Large intestine (tissue), 3 donors: ENCODE data around the gene CTSH. TPM values are rescaled to one million over a fixed set of nuclear protein-coding genes. Genes with fewer than 3 reads are reported as not detected.

Source experiments
- DNase-seq, 2 donors: peaks; one replicate each; pipeline versions ENCODE4 v3.0.0 to v3.0.0-alpha.2; 2013
- H3K27ac ChIP-seq: one replicate; pipeline ENCODE4 v1.5.1; 2013; ENCODE audit warnings: low read length
- H3K27me3 ChIP-seq: 2 replicates; pipeline ENCODE4 v1.6.1; 2013; ENCODE audit warnings: low read length; ENCODE audit not compliant: control insufficient read depth, insufficient read depth
- H3K36me3 ChIP-seq: 2 replicates; pipeline ENCODE4 v1.6.1; 2013; ENCODE audit warnings: low read length; ENCODE audit not compliant: control insufficient read depth, insufficient read depth
- H3K4me1 ChIP-seq: one replicate; pipeline ENCODE4 v1.6.1; 2013; ENCODE audit warnings: low read length; ENCODE audit not compliant: control insufficient read depth, insufficient read depth
- H3K4me3 ChIP-seq: one replicate; pipeline ENCODE4 v1.5.1; 2013; ENCODE audit warnings: low read length
- H3K9me3 ChIP-seq: one replicate; pipeline ENCODE4 v1.6.1; 2013; ENCODE audit warnings: mild to moderate bottlenecking, low read depth, low read length, moderate library complexity; ENCODE audit not compliant: control insufficient read depth
- WGBS: methylation state at CpG from one replicate; pipeline ENCODE4 v1.1.5; 2013; ENCODE audit warnings: low lambda C conversion rate; ENCODE audit not compliant: insufficient coverage; 5-methylcytosine and 5-hydroxymethylcytosine counted together
- polyA plus RNA-seq: library from polyadenylated mRNA; unstranded; fragments of 120-200 nt; gene quantifications from one replicate; pipeline ENCODE4 v1.2.1, GENCODE V29; 2013

CTSH gene
- polyA plus RNA-seq, 1 donor = 340 TPM

DNA sequence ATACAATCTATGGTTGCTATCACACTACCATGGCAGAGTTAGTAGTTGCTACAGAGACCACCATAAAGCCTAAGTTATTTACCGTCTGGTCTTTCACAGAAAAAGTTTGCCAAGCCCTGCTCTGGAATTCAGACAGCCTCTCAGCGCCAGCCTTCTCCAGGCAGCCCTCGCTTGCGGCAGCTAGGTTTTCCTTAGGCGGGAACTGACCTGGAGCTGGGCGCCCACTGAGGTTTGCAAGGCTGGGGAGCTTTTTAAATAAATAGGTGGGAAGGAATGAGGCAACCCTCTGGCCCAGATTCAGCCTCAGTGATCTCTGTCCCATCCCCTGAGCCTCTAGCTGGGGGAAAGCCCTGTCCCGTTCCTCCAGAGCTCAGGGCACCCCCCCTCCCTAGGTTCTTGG is 1.2 kb downstream of the CTSH start:
- Histone ChIP-seq H3K27me3 (peaks cover 5% of the 10 kb centered on the region), H3K27ac (peak overlapping the region; percentile 76), H3K9me3 (no peaks in the 10 kb centered on the region), H3K36me3 (no peaks in the 10 kb centered on the region), H3K4me1 (no peaks in the 10 kb centered on the region), H3K4me3 (peak overlapping the region; percentile 88)
- no CpG with 5 or more reads among the region's 7 CpGs for WGBS
- DNase-seq = peak; percentile 37 to 61

DNA sequence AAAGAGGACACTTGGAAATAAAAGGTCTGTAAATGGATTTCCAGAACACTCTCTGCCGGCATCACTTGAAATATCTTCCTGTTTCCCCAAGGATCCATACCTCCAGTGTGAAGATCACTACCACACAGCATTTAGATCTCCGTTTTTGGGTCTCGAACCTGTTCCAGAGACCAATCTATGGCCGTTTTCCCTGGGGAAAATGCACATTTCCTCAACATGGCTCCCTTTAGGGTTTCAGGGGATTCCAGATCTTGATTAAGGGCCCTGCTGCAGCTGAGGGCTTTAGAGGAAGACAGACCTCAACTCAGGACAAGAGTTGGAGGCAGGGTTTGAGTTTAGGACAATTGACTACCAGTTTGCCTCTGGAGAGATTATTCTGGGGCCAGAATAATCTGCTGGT is 2.1 kb downstream of the CTSH start:
- Histone ChIP-seq H3K27ac (no peak overlapping the region), H3K9me3 (no peaks in the 10 kb centered on the region), H3K4me1 (no peaks in the 10 kb centered on the region), H3K27me3 (peaks cover 5% of the 10 kb centered on the region), H3K36me3 (no peaks in the 10 kb centered on the region), H3K4me3 (no peak overlapping the region)
- no peak for DNase-seq
- no CpG with 5 or more reads among the region's 4 CpGs for WGBS

DNA sequence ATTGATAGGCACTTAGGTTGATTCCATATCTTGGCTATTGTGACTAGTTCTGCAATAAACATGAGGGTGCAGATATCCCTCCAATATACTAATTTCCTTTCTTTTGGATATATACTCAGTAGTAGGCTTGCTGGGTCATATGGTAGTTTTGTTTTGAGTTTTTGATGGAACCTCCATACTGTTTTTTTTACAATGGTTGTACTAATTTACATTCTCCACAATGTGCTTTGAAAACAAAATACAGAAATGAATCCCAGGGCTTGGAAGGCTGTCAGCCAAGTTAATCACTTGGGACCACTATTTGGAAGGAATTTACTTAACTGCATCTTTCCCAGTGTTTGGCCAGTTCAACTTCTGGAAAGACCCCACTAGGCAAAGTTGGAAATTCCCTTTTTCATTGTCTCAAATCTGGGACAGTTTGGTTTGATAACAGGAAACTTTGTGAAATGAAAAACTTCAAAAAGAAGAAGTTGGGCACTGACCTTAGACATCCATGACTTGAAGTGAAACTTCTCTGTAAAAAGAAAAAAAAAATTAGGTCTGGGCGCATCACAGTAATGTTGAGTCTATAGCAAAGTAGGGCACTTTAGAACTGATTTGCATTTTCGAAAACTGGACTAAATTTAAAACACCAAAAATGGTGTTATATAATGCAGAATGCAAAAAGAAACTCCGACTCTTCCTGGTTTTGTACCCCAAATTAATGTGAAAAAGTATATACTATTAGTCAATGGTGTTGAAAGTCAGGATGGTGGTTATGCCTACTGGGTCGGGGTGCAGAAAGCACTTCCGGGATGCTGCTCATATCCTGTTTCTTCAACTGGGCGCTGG is 6.0 kb downstream of the CTSH start:
- no peak overlapping the region for H3K27ac ChIP-seq
- no peaks in the 10 kb centered on the region for H3K27me3 ChIP-seq
- H3K36me3 ChIP-seq = peaks cover 19% of the 10 kb centered on the region
- WGBS = 93% methylated on average over 2 of the region's 6 CpGs
- no peak overlapping the region for H3K4me3 ChIP-seq
- DNase-seq = no peak
- no peaks in the 10 kb centered on the region for H3K4me1 ChIP-seq
- no peaks in the 10 kb centered on the region for H3K9me3 ChIP-seq

DNA sequence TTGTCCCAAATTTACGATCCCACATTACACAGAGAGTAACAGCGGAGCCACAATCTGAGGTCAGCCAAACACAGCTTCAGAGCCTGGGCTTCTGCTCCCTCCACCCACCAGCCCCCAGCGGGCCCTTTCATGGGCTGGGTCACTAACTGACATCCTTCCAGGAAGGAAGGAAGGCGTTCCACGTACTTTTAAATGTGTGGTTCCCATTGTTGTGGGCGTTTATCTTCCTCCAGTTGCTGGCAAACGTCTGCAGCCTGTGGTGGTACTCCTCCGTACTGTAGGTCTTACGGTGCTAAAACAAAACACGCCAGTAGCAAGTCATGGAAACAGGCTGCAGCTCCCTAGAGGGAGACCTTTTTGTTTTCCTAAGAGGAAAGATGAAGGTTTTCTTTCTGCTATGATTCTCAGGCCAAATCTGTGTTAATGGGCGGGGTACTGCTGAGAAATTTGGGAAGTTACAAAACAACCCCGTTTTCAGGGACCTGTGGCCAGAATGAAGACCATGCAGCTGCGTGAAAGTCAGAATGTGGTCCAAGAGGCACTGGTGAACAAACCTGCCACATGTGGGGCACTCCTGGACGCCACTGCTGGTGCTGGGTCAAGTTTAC is 7.6 kb downstream of the CTSH start:
- Histone ChIP-seq H3K27ac (no peak overlapping the region), H3K4me3 (no peak overlapping the region), H3K4me1 (no peaks in the 10 kb centered on the region)

DNA sequence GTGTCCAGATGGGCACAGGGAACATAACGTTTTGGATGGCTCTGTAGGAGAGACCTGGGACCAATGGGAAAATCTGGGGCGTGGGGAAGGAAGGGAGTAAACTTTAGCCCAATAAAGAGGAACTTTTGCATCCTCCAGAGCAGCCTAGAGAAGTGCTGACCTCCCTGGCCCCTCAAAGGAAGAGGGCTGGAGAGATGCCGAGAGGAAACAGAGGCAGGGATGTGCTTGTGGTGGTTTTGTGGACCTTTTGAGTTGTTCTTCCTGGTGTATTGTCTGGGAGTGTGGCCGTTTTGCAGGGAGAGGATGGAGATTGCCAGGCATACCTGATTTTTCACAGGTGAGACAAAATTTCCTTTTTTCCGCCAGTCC is 10.2 kb downstream of the CTSH start:
- Histone ChIP-seq H3K27ac (no peak overlapping the region), H3K36me3 (peaks cover 43% of the 10 kb centered on the region), H3K9me3 (no peaks in the 10 kb centered on the region), H3K4me3 (no peak overlapping the region), H3K4me1 (no peaks in the 10 kb centered on the region), H3K27me3 (no peaks in the 10 kb centered on the region)
- DNase-seq = no peak
- WGBS = no CpG with 5 or more reads among the region's 5 CpGs

More for the DNA sequence above, 7.6 kb downstream of the CTSH start:
- H3K36me3 ChIP-seq = peaks cover 26% of the 10 kb centered on the region
- no peaks in the 10 kb centered on the region for H3K9me3 ChIP-seq
- DNase-seq = no peak
- WGBS = no CpG with 5 or more reads among the region's 14 CpGs
- H3K27me3 ChIP-seq = no peaks in the 10 kb centered on the region

DNA sequence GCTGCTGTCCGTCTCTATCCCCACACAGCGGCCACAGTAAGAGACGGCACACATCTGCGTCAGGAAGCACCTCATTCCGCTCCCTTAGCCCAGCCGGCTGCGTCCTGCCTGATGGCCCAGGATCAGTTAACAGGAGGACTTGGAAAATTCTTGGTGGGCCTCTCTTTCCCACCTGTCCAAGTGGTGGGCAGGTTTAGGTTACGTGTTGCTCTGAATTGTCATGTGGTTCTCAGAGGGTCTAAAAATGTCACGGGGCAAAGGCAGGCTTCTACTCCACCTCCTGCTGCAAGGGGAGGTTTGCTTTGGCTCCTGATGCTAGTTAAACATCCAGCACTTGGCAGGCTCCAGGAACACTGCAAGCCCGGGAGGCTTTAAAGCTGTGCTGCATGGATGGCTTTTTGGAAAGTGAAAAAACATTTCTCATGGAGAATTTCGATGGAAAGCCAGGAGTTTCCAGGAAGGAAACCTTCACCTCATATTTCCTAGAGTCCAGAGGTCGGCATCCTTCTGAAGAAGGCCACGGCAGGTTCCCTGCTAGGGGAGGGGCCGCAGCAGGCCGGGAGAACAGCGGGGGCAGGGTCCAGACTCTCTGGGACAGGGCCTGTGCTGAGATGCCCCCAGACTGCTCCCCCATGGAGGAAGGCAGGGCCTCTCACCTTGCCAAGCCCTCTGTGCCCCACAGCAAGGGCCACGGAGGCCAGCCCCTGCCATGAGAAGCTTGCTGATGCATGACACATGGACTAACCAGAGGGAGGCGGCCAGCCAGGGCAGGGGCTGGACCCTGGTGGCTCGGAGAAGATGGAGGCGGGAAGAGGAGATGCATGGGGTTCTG is 10.8 kb downstream of the CTSH start:
- WGBS = no CpG with 5 or more reads among the region's 20 CpGs
- Histone ChIP-seq H3K4me3 (no peak overlapping the region), H3K36me3 (peaks cover 46% of the 10 kb centered on the region), H3K27me3 (no peaks in the 10 kb centered on the region), H3K27ac (no peak overlapping the region), H3K4me1 (no peaks in the 10 kb centered on the region), H3K9me3 (no peaks in the 10 kb centered on the region)
- DNase-seq = peak in 1 of 2 donors; percentile 55

DNA sequence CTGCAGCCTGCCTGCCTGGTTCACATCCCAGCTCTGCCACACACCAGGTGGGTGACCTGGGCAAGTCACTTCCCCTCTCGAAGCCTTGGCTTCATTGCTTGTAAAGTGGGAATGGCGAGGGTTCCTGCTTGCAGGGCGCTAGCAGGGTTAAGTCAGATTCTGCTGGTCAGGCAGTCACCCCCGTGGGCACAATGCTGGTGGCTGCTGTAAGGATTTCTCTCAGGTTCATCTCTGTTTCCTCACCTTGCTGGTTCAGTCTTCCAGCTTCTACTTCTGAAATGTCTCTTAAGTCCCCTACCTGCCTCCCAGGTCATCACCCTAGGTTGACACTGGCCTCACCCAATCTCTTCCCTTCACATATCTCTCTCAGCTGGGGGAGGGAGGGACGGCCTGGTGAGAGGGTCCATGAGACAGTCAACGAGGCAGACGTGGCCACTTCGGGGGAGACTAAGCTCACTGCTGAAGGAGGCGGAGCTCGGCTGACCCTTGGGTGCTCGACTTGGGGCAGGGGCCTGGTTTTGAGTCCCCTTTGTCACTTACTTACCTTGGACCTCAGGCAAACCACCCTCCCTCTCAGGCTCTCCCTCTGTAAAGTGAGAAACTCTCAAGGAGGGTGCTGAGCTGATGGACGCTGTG is 11.5 kb downstream of the CTSH start:
- H3K36me3 ChIP-seq = peaks cover 51% of the 10 kb centered on the region
- no peaks in the 10 kb centered on the region for H3K27me3 ChIP-seq
- no CpG with 5 or more reads among the region's 12 CpGs for WGBS
- DNase-seq = no peak
- no peaks in the 10 kb centered on the region for H3K9me3 ChIP-seq
- no peak overlapping the region for H3K27ac ChIP-seq
- no peaks in the 10 kb centered on the region for H3K4me1 ChIP-seq
- H3K4me3 ChIP-seq = no peak overlapping the region

DNA sequence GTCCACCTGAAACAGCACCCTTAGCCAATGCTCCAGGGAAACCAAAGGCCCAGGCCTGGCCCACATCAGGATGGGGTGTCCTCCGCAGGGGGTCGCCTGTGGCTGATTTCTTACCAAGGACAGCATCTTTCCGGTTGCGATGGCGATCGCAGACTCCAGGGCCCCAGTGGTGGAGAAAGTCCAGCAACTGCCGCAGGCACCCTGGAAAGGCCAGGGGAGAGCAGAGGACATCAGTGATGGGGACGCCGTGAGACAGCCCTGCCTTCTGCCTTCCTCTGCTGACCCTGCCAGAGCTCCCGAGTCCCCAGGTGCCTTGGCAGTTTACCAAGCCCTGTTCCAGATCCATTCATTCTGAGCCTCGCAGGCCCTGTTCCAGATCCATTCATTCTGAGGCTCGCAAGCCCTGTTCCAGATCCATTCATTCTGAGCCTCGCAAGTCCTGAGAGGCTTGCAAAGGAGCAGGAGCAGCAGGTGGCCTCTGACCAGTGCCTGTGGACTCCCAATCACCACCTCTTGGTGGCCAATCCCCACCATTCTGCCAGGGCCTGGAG is 12.5 kb downstream of the CTSH start:
- no peak for DNase-seq
- Histone ChIP-seq H3K27me3 (no peaks in the 10 kb centered on the region), H3K4me1 (no peaks in the 10 kb centered on the region), H3K4me3 (no peak overlapping the region), H3K36me3 (peaks cover 56% of the 10 kb centered on the region), H3K9me3 (no peaks in the 10 kb centered on the region), H3K27ac (no peak overlapping the region)
- no CpG with 5 or more reads among the region's 13 CpGs for WGBS

DNA sequence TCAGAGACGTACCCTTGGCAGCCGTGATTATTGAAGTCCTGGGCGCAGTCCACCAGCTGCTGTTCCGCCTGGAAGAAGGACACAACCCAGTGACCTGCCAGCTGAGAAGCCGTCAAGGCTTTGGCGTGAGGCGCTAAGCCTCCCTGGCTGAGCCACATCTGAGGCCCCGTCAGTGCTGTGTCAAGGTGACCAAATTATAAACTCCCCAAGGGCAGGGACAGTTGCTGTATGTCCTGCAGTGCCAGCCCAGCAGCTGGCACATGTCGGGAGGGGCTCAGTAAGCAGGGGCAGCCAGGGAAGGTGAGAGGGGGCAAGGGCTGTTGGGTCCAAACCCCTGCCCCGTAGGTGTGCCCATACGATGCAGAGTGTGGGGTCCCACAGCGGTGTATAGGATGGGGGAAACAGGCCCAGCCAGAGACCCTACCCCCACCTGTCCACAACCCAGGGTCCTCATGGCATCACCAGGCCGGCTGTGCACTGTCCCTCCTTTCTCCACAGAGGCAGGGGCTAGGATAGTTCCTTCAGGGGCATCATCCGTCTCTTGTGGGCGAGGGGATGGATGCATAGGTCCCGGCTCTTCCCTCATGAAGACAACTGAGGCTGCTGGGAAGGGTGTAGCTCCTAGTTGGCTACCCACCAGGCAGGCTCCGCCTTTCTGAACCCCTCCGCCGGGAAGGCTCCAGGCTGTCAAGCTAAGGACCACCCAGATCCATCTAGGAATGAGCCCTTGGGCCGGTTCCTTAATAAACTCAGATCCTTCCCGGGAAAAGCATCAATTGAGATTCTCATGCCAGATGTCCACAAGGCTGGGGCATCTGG is 13.2 kb downstream of the CTSH start:
- H3K27me3 ChIP-seq = no peaks in the 10 kb centered on the region
- H3K36me3 ChIP-seq = peaks cover 58% of the 10 kb centered on the region
- H3K4me1 ChIP-seq = no peaks in the 10 kb centered on the region
- H3K9me3 ChIP-seq = no peaks in the 10 kb centered on the region
- DNase-seq = no peak
- H3K4me3 ChIP-seq = no peak overlapping the region
- H3K27ac ChIP-seq = no peak overlapping the region
- whole genome bisulfite sequencing = no CpG with 5 or more reads among the region's 21 CpGs
